HepG2 (cell line): Measurements from ENCODE around the gene ATP8A2.

ENCODE experiments used
- HMGA1 ChIP-seq: sonication (generic); formaldehyde crosslinking; conservative IDR thresholded peaks from 2 replicates; pipeline ENCODE4 v1.4.0; 2020; ENCODE audit warnings: missing genetic modification reagents
- MXI1 ChIP-seq: IDR thresholded peaks from 3 replicates; pipeline ENCODE4 v1.6.1; 2012; ENCODE audit warnings: low read depth, low read length, inconsistent platforms, borderline replicate concordance
- PRPF4 ChIP-seq: fragments of 200-400 bp; formaldehyde crosslinking; IDR thresholded peaks from 2 replicates; pipeline ENCODE4 v1.6.1; 2016; ENCODE audit warnings: low read length, low read depth; ENCODE audit not compliant: poor library complexity, severe bottlenecking
- ZNF121 ChIP-seq: sonication (generic); formaldehyde crosslinking; IDR thresholded peaks from 2 replicates; pipeline ENCODE4 v1.5.0; 2020; ENCODE audit warnings: mild to moderate bottlenecking, missing genetic modification reagents
- ZNF138 ChIP-seq: sonication (generic); formaldehyde crosslinking; IDR thresholded peaks from 2 replicates; pipeline ENCODE4 v1.5.0; 2020; ENCODE audit warnings: mild to moderate bottlenecking, low read depth, missing genetic modification reagents
- TF ChIP-seq, protein P1 (sequence below): sonication (generic); formaldehyde crosslinking; IDR thresholded peaks from 2 replicates; pipeline ENCODE4 v1.4.0; 2020; ENCODE audit warnings: mild to moderate bottlenecking, missing genetic modification reagents

- no peak for TF ChIP-seq ZNF138
- TF ChIP-seq ZNF121 (CRISPR knock-in tag): no peak
- no peak for TF ChIP-seq PRPF4
- TF ChIP-seq, protein P1, sequence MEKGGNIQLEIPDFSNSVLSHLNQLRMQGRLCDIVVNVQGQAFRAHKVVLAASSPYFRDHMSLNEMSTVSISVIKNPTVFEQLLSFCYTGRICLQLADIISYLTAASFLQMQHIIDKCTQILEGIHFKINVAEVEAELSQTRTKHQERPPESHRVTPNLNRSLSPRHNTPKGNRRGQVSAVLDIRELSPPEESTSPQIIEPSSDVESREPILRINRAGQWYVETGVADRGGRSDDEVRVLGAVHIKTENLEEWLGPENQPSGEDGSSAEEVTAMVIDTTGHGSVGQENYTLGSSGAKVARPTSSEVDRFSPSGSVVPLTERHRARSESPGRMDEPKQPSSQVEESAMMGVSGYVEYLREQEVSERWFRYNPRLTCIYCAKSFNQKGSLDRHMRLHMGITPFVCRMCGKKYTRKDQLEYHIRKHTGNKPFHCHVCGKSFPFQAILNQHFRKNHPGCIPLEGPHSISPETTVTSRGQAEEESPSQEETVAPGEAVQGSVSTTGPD (CRISPR knock-in tag): no peak
- no peak for TF ChIP-seq HMGA1 (CRISPR knock-in tag)
- no peak for TF ChIP-seq MXI1
Measured at GRCh38 chr13:25727250-25727649, 355.5 kb downstream of the ATP8A2 start.
